Keratinocyte (primary cell): ENCODE data around the gene GPR137.

Source experiments
- CTCF ChIP-seq, 3 experiments: IDR thresholded peaks in 1 of 3; conservative IDR thresholded peaks in 1 of 3; optimal IDR thresholded peaks in 1 of 3; 2 replicates in 2 of 3; 3 replicates in 1 of 3; pipeline versions ENCODE3 to v1.5.1; 2011; ENCODE audit warnings: low read length in 3 of 3, mild to moderate bottlenecking in 3 of 3, moderate library complexity in 2 of 3, control low read depth in 1 of 3, inconsistent platforms in 1 of 3; ENCODE audit not compliant: insufficient read depth in 2 of 3; ENCODE audit errors: extremely low read depth in 1 of 3
- EZH2 ChIP-seq: IDR thresholded peaks from one replicate; pipeline ENCODE4 v1.6.1; 2012; ENCODE audit warnings: inconsistent platforms, mild to moderate bottlenecking, low read length, moderate library complexity

- no peak for TF ChIP-seq CTCF (optimal IDR thresholded peaks at IDR 0.05 in 1 of 3, IDR thresholded peaks at IDR 0.05 in 1 of 3, conservative IDR thresholded peaks at IDR 0.05 in 1 of 3; ENCODE audit: extremely low read depth in 1 of 3, insufficient read depth in 2 of 3, low read length in 3 of 3)
- TF ChIP-seq EZH2: no peak
These were observed 48.1 kb upstream of the GPR137 start for GRCh38 chr11:64237484-64237951.
